Measurements from ENCODE around the gene TIMP2. TPM values are rescaled to one million over a fixed set of nuclear protein-coding genes. Genes with fewer than 3 reads are reported as not detected.
"Not testable (repeated sequence)": the region's sequence is repeated elsewhere in the genome, so short reads cannot be mapped to it uniquely, and the experiment has no call there.

TIMP2 gene
- total and polyA plus RNA-seq, 8 donors = 158 to 313 (median 179) TPM

DNA sequence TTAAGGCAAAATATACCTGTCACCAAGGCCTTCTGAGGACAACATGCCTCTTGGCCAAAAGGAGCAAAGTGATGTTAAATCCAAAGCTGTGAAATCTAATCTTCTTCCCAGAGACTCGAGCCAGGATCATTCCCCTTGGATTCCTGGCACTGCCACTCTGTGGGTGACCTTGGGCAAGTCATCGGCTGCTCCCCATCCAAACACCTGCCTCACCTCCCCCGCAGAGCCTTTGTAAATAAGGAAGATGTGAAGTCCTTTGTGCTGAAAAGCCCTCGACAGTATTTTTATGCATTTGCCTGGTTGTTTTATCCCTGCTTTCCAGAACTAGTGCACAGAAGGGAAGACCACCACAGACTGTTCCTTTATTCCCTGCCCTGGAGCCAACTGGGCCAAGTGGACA is 16.8 kb downstream of the TIMP2 start:
- DNase-seq (no peak), ATAC-seq (no peak)
- no peak for TF ChIP-seq CTCF (IDR thresholded peaks at IDR 0.05)

DNA sequence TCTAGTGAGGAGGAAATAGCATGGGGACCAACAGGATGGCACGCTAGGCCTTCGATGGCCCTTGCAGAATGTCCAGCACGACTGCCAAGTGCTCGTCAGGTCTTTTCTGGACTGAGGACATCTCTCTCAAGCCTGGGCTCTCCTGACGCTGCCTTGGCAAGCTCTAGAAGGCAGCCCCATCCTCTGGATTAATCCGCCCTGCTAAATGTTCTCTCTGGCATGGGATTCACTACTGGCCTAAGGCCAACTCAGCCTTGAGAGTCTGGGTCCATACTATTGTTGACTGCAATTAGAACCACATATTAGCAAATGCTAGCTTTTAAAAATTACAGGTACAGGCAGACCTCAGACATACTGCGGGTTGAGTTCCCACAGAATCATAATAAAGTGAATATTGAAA is 19.6 kb downstream of the TIMP2 start:
- Histone ChIP-seq H3K27ac (no peak overlapping the region), H3K9me3 (no peaks in the 10 kb centered on the region), H3K36me3 (peaks cover 0 to 10% of the 10 kb centered on the region in 2 donors), H3K27me3 (no peaks in the 10 kb centered on the region), H3K4me1 (peaks cover 0 to 17% of the 10 kb centered on the region in 2 donors), H3K4me3 (no peak overlapping the region)
- intact Hi-C loops (cut with DNase I) = no loop called here
- ATAC-seq (no peak), DNase-seq (no peak)
- TF ChIP-seq CTCF (IDR thresholded peaks at IDR 0.05) = no peak

More for the DNA sequence above, 16.8 kb downstream of the TIMP2 start:
- no peaks in the 10 kb centered on the region for H3K36me3 ChIP-seq
- no peaks in the 10 kb centered on the region for H3K27me3 ChIP-seq
- H3K4me3 ChIP-seq = no peak overlapping the region
- intact Hi-C loops (cut with DNase I) = no loop called here
- H3K9me3 ChIP-seq = no peaks in the 10 kb centered on the region
- peak overlapping the region in 1 of 2 donors; percentile 23 for H3K27ac ChIP-seq
- H3K4me1 ChIP-seq = peaks cover 0 to 42% of the 10 kb centered on the region in 2 donors

GRCh38 chr17:78905116-78905515 is 20.1 kb downstream of the TIMP2 start:
- Histone ChIP-seq H3K27ac (no peak overlapping the region), H3K4me1 (peaks cover 0 to 13% of the 10 kb centered on the region in 2 donors), H3K9me3 (no peaks in the 10 kb centered on the region), H3K36me3 (peaks cover 0 to 12% of the 10 kb centered on the region in 2 donors), H3K27me3 (no peaks in the 10 kb centered on the region), H3K4me3 (no peak overlapping the region)
- TF ChIP-seq CTCF (IDR thresholded peaks at IDR 0.05) = no peak
- no peak for DNase-seq
- no peak for ATAC-seq
- intact Hi-C loops (cut with DNase I) = no loop called here

DNA sequence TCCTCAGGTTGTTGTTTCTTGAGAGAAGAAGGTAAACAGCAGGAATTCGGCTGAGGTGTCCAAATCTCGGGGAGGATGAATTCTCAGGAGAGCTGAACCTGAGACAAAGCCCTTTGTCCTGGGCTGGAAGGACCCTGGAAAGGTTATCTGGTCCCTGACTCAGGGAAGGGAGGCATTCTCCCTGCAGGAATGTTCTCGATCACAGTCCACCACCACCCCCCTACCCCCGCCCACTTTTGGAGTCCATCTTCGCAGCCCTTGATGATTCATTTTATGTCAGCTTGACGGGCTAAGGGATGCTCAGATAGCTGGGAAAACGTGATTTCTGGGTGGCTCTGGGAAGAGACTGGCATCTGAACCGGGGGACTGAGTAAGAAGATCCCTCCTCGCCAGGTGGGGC is 20.8 kb downstream of the TIMP2 start:
- ATAC-seq (no peak), DNase-seq (no peak)
- Histone ChIP-seq H3K9me3 (no peaks in the 10 kb centered on the region), H3K27ac (no peak overlapping the region), H3K4me1 (peaks cover 3 to 12% of the 10 kb centered on the region in 2 donors), H3K36me3 (peaks cover 0 to 12% of the 10 kb centered on the region in 2 donors), H3K4me3 (no peak overlapping the region), H3K27me3 (no peaks in the 10 kb centered on the region)
- no peak for TF ChIP-seq CTCF (IDR thresholded peaks at IDR 0.05)
- intact Hi-C loops (cut with DNase I) = no loop called here

GRCh38 chr17:78903101-78903779 is 21.9 kb downstream of the TIMP2 start, which contains the start of gene CEP295NL:
Gene CEP295NL (minus strand): TSS chr17:78903201. CDS start chr17:78901828, 1,373 bp downstream.
- no peak for DNase-seq
- Histone ChIP-seq H3K27me3 (no peaks in the 10 kb centered on the region), H3K9me3 (no peaks in the 10 kb centered on the region), H3K27ac (no peak within 1 kb of the TSS), H3K4me1 (peaks cover 7 to 22% of the 10 kb centered on the region in 2 donors), H3K36me3 (peaks cover 0 to 12% of the 10 kb centered on the region in 2 donors), H3K4me3 (no peak within 1 kb of the TSS)
- intact Hi-C loops (cut with DNase I) = no loop called here
- no peak for ATAC-seq
- TF ChIP-seq CTCF (IDR thresholded peaks at IDR 0.05) = no peak

- H3K9me3 ChIP-seq; H3K4me3 ChIP-seq; H3K27me3 ChIP-seq; DNase-seq; intact Hi-C loops (cut with DNase I); H3K27ac ChIP-seq; ATAC-seq: not testable (repeated sequence)
- Histone ChIP-seq H3K36me3 (peaks cover 0 to 17% of the 10 kb centered on the region in 2 donors), H3K4me1 (peaks cover 9 to 26% of the 10 kb centered on the region in 2 donors)
Observed at GRCh38 chr17:78902231-78902630, 23.0 kb downstream of the TIMP2 start.
